T-cell (primary cell): ENCODE results near the gene PMS1. TPM values are rescaled to one million over a fixed set of nuclear protein-coding genes. Genes with fewer than 3 reads are reported as not detected.

Experiments used
- ATAC-seq, 4 experiments: fragments of 200-7000 bp in 3 of 4; fragments of 150-1000 bp in 1 of 4; cut with Tn5 transposase; replicated peaks in 1 of 4; 1 replicate in 3 of 4; 2 replicates in 1 of 4; pipeline ENCODE4 v1.10.0; 2021; ENCODE audit warnings: moderate library complexity in 3 of 4, mild to moderate bottlenecking in 2 of 4, moderate number of reproducible peaks in 1 of 4
- CTCF ChIA-PET, 2 donors: fragments of 300-600 bp; sonication (Branson Sonifier 250); formaldehyde crosslinking; loops; one replicate each; lab custom pipeline; 2022; ENCODE audit warnings: antibody characterized with exemption in 2 of 2; lab: Charles Lee
- POLR2A ChIA-PET, 2 donors: fragments of 300-600 bp; sonication (Branson Sonifier 250); formaldehyde crosslinking; loops; one replicate each; lab custom pipeline; 2022; ENCODE audit warnings: antibody characterized with exemption in 2 of 2; lab: Charles Lee
- DNase-seq, 35 experiments: peaks; one replicate each; pipeline versions ENCODE4 v3.0.0 to v3.0.0-alpha.2; 2013 to 2023
- H3K27ac ChIP-seq: one replicate; pipeline ENCODE4 v1.5.1; 2013; ENCODE audit warnings: low read length
- H3K27me3 ChIP-seq, 2 experiments: replicated peaks in 1 of 2; 1 replicate in 1 of 2; 2 replicates in 1 of 2; pipeline versions ENCODE4 v1.6.1 to v1.7.0; 2013; ENCODE audit warnings: low read length in 1 of 2, mixed read lengths in 1 of 2; ENCODE audit not compliant: control insufficient read depth in 2 of 2, insufficient read depth in 2 of 2; ENCODE audit errors: extremely low read depth in 1 of 2
- H3K36me3 ChIP-seq, 2 donors: 1 replicate in 1 of 2; 2 replicates in 1 of 2; pipeline versions ENCODE4 v1.6.1 to v1.7.0; 2013; ENCODE audit warnings: low read length in 1 of 2; ENCODE audit not compliant: control insufficient read depth in 2 of 2, insufficient read depth in 1 of 2; ENCODE audit errors: extremely low read depth in 1 of 2
- H3K4me1 ChIP-seq, 2 experiments: 1 replicate in 1 of 2; 2 replicates in 1 of 2; pipeline versions ENCODE4 v1.6.1 to v1.7.0; 2013; ENCODE audit warnings: low read length in 2 of 2, mixed read lengths in 1 of 2; ENCODE audit not compliant: insufficient read depth in 2 of 2, control insufficient read depth in 1 of 2; ENCODE audit errors: extremely low read depth in 1 of 2
- H3K4me3 ChIP-seq, 2 donors: 1 replicate in 1 of 2; 2 replicates in 1 of 2; pipeline versions ENCODE4 v1.5.1 to v1.7.0; 2013; ENCODE audit warnings: mild to moderate bottlenecking in 2 of 2, low read length in 1 of 2, moderate library complexity in 1 of 2; ENCODE audit not compliant: control insufficient read depth in 1 of 2; ENCODE audit errors: extremely low read depth in 1 of 2
- H3K9me3 ChIP-seq: 2 replicates; pipeline ENCODE4 v1.7.0; 2013
- H3K27ac Mint-ChIP-seq, 2 donors: one replicate each; pipeline ENCODE4 v1.8.0; 2020 to 2021; ENCODE audit warnings: mild to moderate bottlenecking in 2 of 2, mixed read lengths in 2 of 2
- H3K27me3 Mint-ChIP-seq, 2 donors: one replicate each; pipeline ENCODE4 v1.8.0; 2021 to 2022; ENCODE audit warnings: mixed read lengths in 2 of 2
- H3K36me3 Mint-ChIP-seq: one replicate; pipeline ENCODE4 v1.8.0; 2021; ENCODE audit warnings: mixed read lengths
- H3K4me1 Mint-ChIP-seq, 3 donors: one replicate each; pipeline ENCODE4 v1.8.0; 2020 to 2022; ENCODE audit warnings: mixed read lengths in 3 of 3, mild to moderate bottlenecking in 1 of 3
- H3K4me3 Mint-ChIP-seq, 3 donors: one replicate each; pipeline ENCODE4 v1.8.0; 2020 to 2022; ENCODE audit warnings: mild to moderate bottlenecking in 3 of 3, mixed read lengths in 3 of 3, moderate library complexity in 3 of 3
- H3K9me3 Mint-ChIP-seq, 3 donors: one replicate each; pipeline ENCODE4 v1.8.0; 2020 to 2022; ENCODE audit warnings: mixed read lengths in 3 of 3
- WGBS: methylation state at CpG from one replicate; pipeline ENCODE4 v1.1.5; 2013; ENCODE audit warnings: missing lambda C conversion rate; ENCODE audit not compliant: insufficient coverage; 5-methylcytosine and 5-hydroxymethylcytosine counted together
- total RNA-seq, 35 experiments: library from RNA in 6 of 35; stranded (reverse) in 6 of 35; fragments of 120-200 nt in 1 of 35; gene quantifications; one replicate each; pipeline versions ENCODE4 v1.2.1 to v1.2.4 and lab custom pipeline; 2013 to 2026

The PMS1 gene
- total RNA-seq, 5 donors from 2014 or later (not counting 1 experiment from before 2014, with no cell fraction given), result 23.1 to 30.9 (median 24.8) TPM

GRCh38 chr2:189799030-189799331, 14.7 kb downstream of the PMS1 start:
- Histone ChIP-seq H3K4me1 (no peaks in the 10 kb centered on the region), H3K9me3 (no peaks in the 10 kb centered on the region), H3K27me3 (no peaks in the 10 kb centered on the region), H3K27ac (no peak overlapping the region), H3K4me3 (no peak overlapping the region), H3K36me3 (peaks cover 0 to 27% of the 10 kb centered on the region in 2 donors)
- POLR2A ChIA-PET, result interaction anchor here (0.5 to 0.7 kb wide), 6 partner anchors 11 to 1260 kb away, joined by 4 to 8 read pairs (median 4); partner anchors contain the start of genes OSGEPL1 (in 1 of the 2) and SLC40A1 (in 1 of the 2)
- CTCF ChIA-PET, result interaction anchor here (0.6 to 1.1 kb wide), 11 partner anchors 8 to 531 kb away, joined by 3 to 10 read pairs (median 4); partner anchors contain the start of genes ASNSD1 (in 1 of the 2) and OSGEPL1 (in 1 of the 2)
- H3K27me3 Mint-ChIP-seq, result no peaks in the 10 kb centered on the region
- DNase-seq, result no peak
- no peak for ATAC-seq
- no peaks in the 10 kb centered on the region for H3K9me3 Mint-ChIP-seq
- H3K4me1 Mint-ChIP-seq, result peaks cover 0 to 5% (median 4%) of the 10 kb centered on the region in 3 donors
- no peak overlapping the region for H3K27ac Mint-ChIP-seq
- H3K36me3 Mint-ChIP-seq, result peaks cover 32% of the 10 kb centered on the region
- no peak overlapping the region for H3K4me3 Mint-ChIP-seq

GRCh38 chr2:189799531-189799930, 15.3 kb downstream of the PMS1 start:
- ATAC-seq (no peak), DNase-seq (no peak)
- peaks cover 32% of the 10 kb centered on the region for H3K36me3 Mint-ChIP-seq
- H3K36me3 ChIP-seq, result peaks cover 0 to 24% of the 10 kb centered on the region in 2 donors
- no CpG with 5 or more reads among the region's 2 CpGs for WGBS
- peaks cover 0 to 5% (median 4%) of the 10 kb centered on the region in 3 donors for H3K4me1 Mint-ChIP-seq
- no peaks in the 10 kb centered on the region for H3K9me3 ChIP-seq
- no peak overlapping the region for H3K4me3 ChIP-seq
- H3K4me1 ChIP-seq, result no peaks in the 10 kb centered on the region
- no peaks in the 10 kb centered on the region for H3K27me3 Mint-ChIP-seq
- no peaks in the 10 kb centered on the region for H3K27me3 ChIP-seq
- H3K4me3 Mint-ChIP-seq, result no peak overlapping the region
- CTCF ChIA-PET, result interaction anchor here (1.0 to 1.2 kb wide), 2 partner anchors 16 to 21 kb away, joined by 3 read pairs; partner anchors contain the start of genes ORMDL1 (in 1 of the 2) and PMS1 (in 1 of the 2)
- no peak overlapping the region for H3K27ac Mint-ChIP-seq
- no peaks in the 10 kb centered on the region for H3K9me3 Mint-ChIP-seq
- no peak overlapping the region for H3K27ac ChIP-seq
- POLR2A ChIA-PET, result no interaction called here

- Histone ChIP-seq H3K4me3 (no peak overlapping the region), H3K36me3 (peaks cover 3 to 11% of the 10 kb centered on the region in 2 donors), H3K27ac (no peak overlapping the region), H3K4me1 (no peaks in the 10 kb centered on the region), H3K9me3 (no peaks in the 10 kb centered on the region), H3K27me3 (no peaks in the 10 kb centered on the region)
- Mint-ChIP-seq H3K4me3 (no peak overlapping the region), H3K9me3 (no peaks in the 10 kb centered on the region), H3K36me3 (peaks cover 35% of the 10 kb centered on the region), H3K27me3 (no peaks in the 10 kb centered on the region), H3K4me1 (peaks cover 0 to 5% (median 4%) of the 10 kb centered on the region in 3 donors), H3K27ac (no peak overlapping the region)
- ChIA-PET CTCF (interaction anchor here in 1 of 2 donors (0.6 kb wide), 1 partner anchor 39 kb away, joined by 7 read pairs; no protein-coding TSS in a partner anchor), POLR2A (no interaction called here)
- DNase-seq, result no peak
- ATAC-seq, result no peak
- no CpG with 5 or more reads among the region's 2 CpGs for WGBS
Observed at GRCh38 chr2:189802396-189802912, 18.2 kb downstream of the PMS1 start.

- Mint-ChIP-seq H3K27me3 (no peaks in the 10 kb centered on the region), H3K9me3 (no peaks in the 10 kb centered on the region)
- H3K27ac ChIP-seq, result no peak overlapping the region
Observed at GRCh38 chr2:189803431-189803830, 19.2 kb downstream of the PMS1 start.

GRCh38 chr2:189818249-189819038, 34.2 kb downstream of the PMS1 start:
- Histone ChIP-seq H3K9me3 (no peaks in the 10 kb centered on the region), H3K4me3 (no peak overlapping the region), H3K27ac (no peak overlapping the region), H3K36me3 (peaks cover 0 to 14% of the 10 kb centered on the region in 2 donors), H3K4me1 (no peaks in the 10 kb centered on the region), H3K27me3 (no peaks in the 10 kb centered on the region)
- no peak for ATAC-seq
- no peak for DNase-seq
- no CpG with 5 or more reads among the region's 3 CpGs for WGBS
- no peak overlapping the region for H3K4me3 Mint-ChIP-seq
- ChIA-PET POLR2A (no interaction called here), CTCF (no interaction called here)
- H3K36me3 Mint-ChIP-seq, result peaks cover 44% of the 10 kb centered on the region
- no peaks in the 10 kb centered on the region for H3K9me3 Mint-ChIP-seq
- H3K27ac Mint-ChIP-seq, result no peak overlapping the region
- peaks cover 0 to 7% (median 0%) of the 10 kb centered on the region in 3 donors for H3K4me1 Mint-ChIP-seq
- no peaks in the 10 kb centered on the region for H3K27me3 Mint-ChIP-seq

More at GRCh38 chr2:189803431-189803830, 19.2 kb downstream of the PMS1 start:
- no peaks in the 10 kb centered on the region for H3K4me1 ChIP-seq
- peaks cover 3 to 11% of the 10 kb centered on the region in 2 donors for H3K36me3 ChIP-seq
- no CpG with 5 or more reads among the region's 3 CpGs for WGBS
- no peak overlapping the region for H3K27ac Mint-ChIP-seq
- ChIA-PET CTCF (no interaction called here), POLR2A (no interaction called here)
- H3K9me3 ChIP-seq, result no peaks in the 10 kb centered on the region
- no peak overlapping the region for H3K4me3 Mint-ChIP-seq
- H3K4me3 ChIP-seq, result no peak overlapping the region
- H3K27me3 ChIP-seq, result no peaks in the 10 kb centered on the region
- H3K36me3 Mint-ChIP-seq, result peaks cover 28% of the 10 kb centered on the region
- H3K4me1 Mint-ChIP-seq, result peaks cover 0 to 5% (median 0%) of the 10 kb centered on the region in 3 donors
- DNase-seq (no peak), ATAC-seq (no peak)

GRCh38 chr2:189819297-189819704, 35.1 kb downstream of the PMS1 start:
- Mint-ChIP-seq H3K27ac (no peak overlapping the region), H3K9me3 (no peaks in the 10 kb centered on the region), H3K36me3 (peaks cover 37% of the 10 kb centered on the region), H3K27me3 (no peaks in the 10 kb centered on the region), H3K4me1 (peaks cover 0 to 7% (median 0%) of the 10 kb centered on the region in 3 donors), H3K4me3 (no peak overlapping the region)
- POLR2A ChIA-PET, result interaction anchor here in 1 of 2 donors (0.6 kb wide), 1 partner anchor 55 kb away, joined by 5 read pairs; no protein-coding TSS in a partner anchor
- Histone ChIP-seq H3K36me3 (peaks cover 0 to 14% of the 10 kb centered on the region in 2 donors), H3K4me3 (no peak overlapping the region), H3K27ac (no peak overlapping the region), H3K27me3 (no peaks in the 10 kb centered on the region), H3K4me1 (no peaks in the 10 kb centered on the region), H3K9me3 (no peaks in the 10 kb centered on the region)
- DNase-seq (no peak), ATAC-seq (no peak)
- no CpG with 5 or more reads among the region's 1 CpG for WGBS
- CTCF ChIA-PET, result no interaction called here
